B cell (primary cell): ENCODE results near the gene LRRC4. TPM values are rescaled to one million over a fixed set of nuclear protein-coding genes. Genes with fewer than 3 reads are reported as not detected.

Source experiments
- ATAC-seq: fragments of 200-7000 bp; cut with Tn5 transposase; one replicate; pipeline ENCODE4 v1.10.0; 2021; ENCODE audit warnings: low read depth, mild to moderate bottlenecking, moderate number of reproducible peaks, moderate library complexity
- CTCF ChIA-PET: fragments of 350-600 bp; sonication (Branson Sonifier 250); formaldehyde crosslinking; loops from one replicate; lab custom pipeline; 2021; ENCODE audit warnings: antibody characterized with exemption, inconsistent platforms; lab: Charles Lee
- POLR2A ChIA-PET: fragments of 350-600 bp; sonication (Branson Sonifier 250); formaldehyde crosslinking; loops from one replicate; lab custom pipeline; 2021; ENCODE audit warnings: antibody characterized with exemption; lab: Charles Lee
- DNase-seq: peaks from one replicate; pipeline ENCODE4 v3.0.0; 2013
- H2AFZ ChIP-seq: 2 replicates; pipeline ENCODE4 v1.6.1; 2012; ENCODE audit warnings: mild to moderate bottlenecking, low read depth, low read length; ENCODE audit not compliant: insufficient read depth, poor library complexity, severe bottlenecking
- H3K27ac ChIP-seq, 2 donors: 1 replicate in 1 of 2; 2 replicates in 1 of 2; pipeline ENCODE4 v1.5.1; 2012 to 2013; ENCODE audit warnings: low read length in 2 of 2, mild to moderate bottlenecking in 2 of 2, moderate library complexity in 1 of 2
- H3K27me3 ChIP-seq, 4 experiments: fragments of 200-600 bp in 1 of 4; sonication (generic) in 1 of 4; replicated peaks in 1 of 4; 1 replicate in 2 of 4; 2 replicates in 2 of 4; pipeline versions ENCODE4 v1.6.1 to v1.7.0; 2013 to 2016; ENCODE audit warnings: low read length in 3 of 4, mild to moderate bottlenecking in 2 of 4, mixed read lengths in 1 of 4, moderate library complexity in 1 of 4; ENCODE audit not compliant: insufficient read depth in 4 of 4, control insufficient read depth in 3 of 4; ENCODE audit errors: control extremely low read depth in 1 of 4
- H3K36me3 ChIP-seq, 2 experiments: replicated peaks in 1 of 2; 1 replicate in 1 of 2; 2 replicates in 1 of 2; pipeline versions ENCODE4 v1.6.1 to v1.7.1; 2013; ENCODE audit warnings: low read length in 1 of 2; ENCODE audit not compliant: insufficient read depth in 2 of 2, control insufficient read depth in 1 of 2; ENCODE audit errors: control extremely low read depth in 1 of 2, extremely low read depth in 1 of 2
- H3K4me1 ChIP-seq, 2 donors: fragments of 200-600 bp in 1 of 2; sonication (generic) in 1 of 2; 1 replicate in 1 of 2; 2 replicates in 1 of 2; pipeline versions ENCODE4 v1.5.1 to v1.6.1; 2013 to 2017; ENCODE audit warnings: low read length in 2 of 2; ENCODE audit not compliant: control insufficient read depth in 2 of 2, insufficient read depth in 2 of 2
- H3K4me2 ChIP-seq: replicated peaks from 2 replicates; pipeline ENCODE3; 2012; ENCODE audit warnings: mild to moderate bottlenecking, low read depth, low read length; ENCODE audit not compliant: poor library complexity, severe bottlenecking
- H3K4me3 ChIP-seq, 5 experiments: fragments of 200-600 bp in 1 of 5; sonication (generic) in 1 of 5; 1 replicate in 3 of 5; 2 replicates in 2 of 5; pipeline versions ENCODE4 v1.5.1 to v1.7.0; 2011 to 2016; ENCODE audit warnings: low read length in 4 of 5, mild to moderate bottlenecking in 4 of 5, low read depth in 2 of 5, control low read depth in 1 of 5, moderate library complexity in 1 of 5; ENCODE audit not compliant: insufficient read depth in 1 of 5; ENCODE audit errors: control extremely low read depth in 1 of 5, extremely low read depth in 1 of 5
- H3K79me2 ChIP-seq: fragments of 200-600 bp; sonication (generic); one replicate; pipeline ENCODE4 v1.6.0; 2016; ENCODE audit warnings: low read length; ENCODE audit not compliant: control insufficient read depth, insufficient read depth
- H3K9ac ChIP-seq: fragments of 200-600 bp; sonication (generic); 2 replicates; pipeline ENCODE4 v1.6.1; 2017; ENCODE audit warnings: mild to moderate bottlenecking, low read length, moderate library complexity
- H3K9me3 ChIP-seq, 3 donors: one replicate each; pipeline versions ENCODE4 v1.6.1 to v1.7.1; 2013; ENCODE audit warnings: low read length in 2 of 3; ENCODE audit not compliant: control insufficient read depth in 2 of 3, insufficient read depth in 1 of 3; ENCODE audit errors: control extremely low read depth in 1 of 3
- H4K20me1 ChIP-seq: 2 replicates; pipeline ENCODE4 v1.6.0; 2012; ENCODE audit warnings: mild to moderate bottlenecking, low read length; ENCODE audit not compliant: insufficient read depth, control insufficient read depth, poor library complexity, severe bottlenecking
- H3K27ac Mint-ChIP-seq: one replicate; pipeline ENCODE4 v1.8.0; 2021; ENCODE audit warnings: mixed read lengths
- H3K27me3 Mint-ChIP-seq: one replicate; pipeline ENCODE4 v1.8.0; 2021; ENCODE audit warnings: mixed read lengths
- H3K4me1 Mint-ChIP-seq: one replicate; pipeline ENCODE4 v1.8.0; 2021; ENCODE audit warnings: mixed read lengths
- H3K4me3 Mint-ChIP-seq: one replicate; pipeline ENCODE4 v1.8.0; 2021; ENCODE audit warnings: mixed read lengths
- H3K9me3 Mint-ChIP-seq: one replicate; pipeline ENCODE4 v1.8.0; 2022; ENCODE audit warnings: mixed read lengths; ENCODE audit not compliant: insufficient read depth
- EZH2 ChIP-seq: IDR thresholded peaks from 2 replicates; pipeline ENCODE4 v1.6.1; 2012; ENCODE audit warnings: borderline replicate concordance, low read depth, mild to moderate bottlenecking, moderate library complexity, low read length; ENCODE audit not compliant: insufficient read depth, poor library complexity, severe bottlenecking
- WGBS: methylation state at CpG from one replicate; pipeline ENCODE4 v1.1.5; 2013; ENCODE audit warnings: missing lambda C conversion rate; ENCODE audit not compliant: insufficient coverage; 5-methylcytosine and 5-hydroxymethylcytosine counted together
- intact Hi-C: fragments of 100-400 bp; cut with micrococcal nuclease; formaldehyde crosslinking; loops from one replicate; pipeline ENCODE4 v1.10.0; 2022
- polyA plus RNA-seq: library from polyadenylated mRNA; depleted of rRNA; stranded (reverse); fragments of >200 nt; gene quantifications from 2 replicates; pipeline ENCODE4 v1.2.3, GENCODE V29; 2012
- total RNA-seq, 2 donors: library from RNA; stranded (reverse); fragments of 120-200 nt in 1 of 2; gene quantifications; 1 replicate in 1 of 2; 2 replicates in 1 of 2; pipeline versions ENCODE4 v1.2.3 to v1.2.4, GENCODE V29; 2013 to 2022
- TF ChIP-seq, protein P1 (sequence below): fragments of 200-600 bp; IDR thresholded peaks from one replicate; pipeline ENCODE4 v1.8.0; 2022; ENCODE audit warnings: antibody characterized with exemption, mild to moderate bottlenecking

Gene LRRC4
- total and polyA plus RNA-seq, 2 donors (not counting 1 experiment from before 2014, with no cell fraction given), result 0.98 to 1.2 TPM

DNA sequence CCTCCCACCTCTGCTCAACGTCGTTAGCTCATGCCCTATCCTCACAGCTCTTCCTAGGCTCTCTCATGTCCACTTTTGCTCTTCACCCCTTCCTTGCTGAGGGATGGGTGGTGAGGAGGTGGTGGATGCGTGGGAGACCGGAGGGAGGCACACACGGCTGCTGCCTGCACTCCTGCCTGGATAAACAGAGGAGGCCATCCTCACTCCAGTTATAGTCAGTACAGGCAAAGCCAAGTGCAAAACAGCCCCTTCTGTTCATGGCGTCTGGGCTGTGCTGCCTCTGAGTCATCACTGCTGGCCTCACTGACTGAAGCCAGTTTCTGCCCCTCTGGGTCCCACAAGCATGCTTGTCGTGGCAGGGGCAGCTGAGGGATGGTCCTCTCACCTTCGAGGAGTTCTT lies 31.9 kb upstream of the LRRC4 start:
- H2AFZ ChIP-seq, result no peak overlapping the region
- TF ChIP-seq EZH2, result no peak
- TF ChIP-seq, protein P1, sequence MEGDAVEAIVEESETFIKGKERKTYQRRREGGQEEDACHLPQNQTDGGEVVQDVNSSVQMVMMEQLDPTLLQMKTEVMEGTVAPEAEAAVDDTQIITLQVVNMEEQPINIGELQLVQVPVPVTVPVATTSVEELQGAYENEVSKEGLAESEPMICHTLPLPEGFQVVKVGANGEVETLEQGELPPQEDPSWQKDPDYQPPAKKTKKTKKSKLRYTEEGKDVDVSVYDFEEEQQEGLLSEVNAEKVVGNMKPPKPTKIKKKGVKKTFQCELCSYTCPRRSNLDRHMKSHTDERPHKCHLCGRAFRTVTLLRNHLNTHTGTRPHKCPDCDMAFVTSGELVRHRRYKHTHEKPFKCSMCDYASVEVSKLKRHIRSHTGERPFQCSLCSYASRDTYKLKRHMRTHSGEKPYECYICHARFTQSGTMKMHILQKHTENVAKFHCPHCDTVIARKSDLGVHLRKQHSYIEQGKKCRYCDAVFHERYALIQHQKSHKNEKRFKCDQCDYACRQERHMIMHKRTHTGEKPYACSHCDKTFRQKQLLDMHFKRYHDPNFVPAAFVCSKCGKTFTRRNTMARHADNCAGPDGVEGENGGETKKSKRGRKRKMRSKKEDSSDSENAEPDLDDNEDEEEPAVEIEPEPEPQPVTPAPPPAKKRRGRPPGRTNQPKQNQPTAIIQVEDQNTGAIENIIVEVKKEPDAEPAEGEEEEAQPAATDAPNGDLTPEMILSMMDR, result no peak
- no peak overlapping the region for H3K4me2 ChIP-seq
- no peaks in the 10 kb centered on the region for H4K20me1 ChIP-seq
- Mint-ChIP-seq H3K4me3 (no peak overlapping the region), H3K27me3 (no peaks in the 10 kb centered on the region), H3K9me3 (no peaks in the 10 kb centered on the region), H3K4me1 (peaks cover 9% of the 10 kb centered on the region), H3K27ac (no peak overlapping the region)
- DNase-seq, result no peak
- intact Hi-C loops, result no loop called here
- H3K79me2 ChIP-seq, result peaks cover 8% of the 10 kb centered on the region
- H3K4me1 ChIP-seq, result peaks cover 5 to 6% of the 10 kb centered on the region in 2 donors
- H3K27me3 ChIP-seq, result no peaks in the 10 kb centered on the region
- H3K27ac ChIP-seq, result no peak overlapping the region
- H3K36me3 ChIP-seq, result peaks cover 0 to 13% of the 10 kb centered on the region in 2 experiments
- H3K9ac ChIP-seq, result no peak overlapping the region
- ChIA-PET CTCF (no interaction called here), POLR2A (no interaction called here)
- WGBS, result 96% methylated on average over 4 of the region's 8 CpGs
- H3K4me3 ChIP-seq, result no peak overlapping the region
- no peak for ATAC-seq
- no peaks in the 10 kb centered on the region for H3K9me3 ChIP-seq

DNA sequence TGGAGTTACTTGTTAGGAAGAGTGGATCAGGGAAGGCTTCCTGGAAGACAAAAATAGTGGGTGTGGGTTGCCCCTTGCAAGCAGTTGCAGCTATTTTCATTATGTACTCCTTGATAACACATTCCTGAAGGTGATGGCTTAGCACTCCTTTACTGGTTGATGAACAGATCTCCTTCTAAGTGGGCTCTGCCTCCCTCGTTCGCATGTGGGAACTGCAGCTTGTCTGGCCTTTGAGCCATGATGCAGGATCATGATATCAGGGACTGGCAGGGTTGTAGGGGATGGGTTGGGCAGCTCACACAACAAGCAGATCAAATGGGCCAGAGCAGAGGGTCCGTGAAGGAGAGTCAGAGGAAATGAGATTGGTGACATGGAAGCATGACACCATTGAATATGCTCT lies 28.8 kb upstream of the LRRC4 start:
- Mint-ChIP-seq H3K4me3 (no peak overlapping the region), H3K9me3 (no peaks in the 10 kb centered on the region), H3K27me3 (no peaks in the 10 kb centered on the region), H3K4me1 (peaks cover 13% of the 10 kb centered on the region), H3K27ac (no peak overlapping the region)
- Histone ChIP-seq H3K27ac (no peak overlapping the region), H4K20me1 (peaks cover 5% of the 10 kb centered on the region), H3K4me1 (peaks cover 5 to 6% of the 10 kb centered on the region in 2 donors), H3K36me3 (peaks cover 0 to 8% of the 10 kb centered on the region in 2 experiments), H3K4me2 (no peak overlapping the region), H3K9ac (no peak overlapping the region), H3K9me3 (no peaks in the 10 kb centered on the region), H3K79me2 (peaks cover 8% of the 10 kb centered on the region), H2AFZ (no peak overlapping the region), H3K27me3 (no peaks in the 10 kb centered on the region), H3K4me3 (no peak overlapping the region)
- ATAC-seq (no peak), DNase-seq (no peak)
- 92% methylated on average over 3 of the region's 3 CpGs for WGBS
- CTCF ChIA-PET, result interaction anchor here (1.5 to 1.6 kb wide), 2 partner anchors 75 to 150 kb away, joined by 3 read pairs; no protein-coding TSS in a partner anchor
- POLR2A ChIA-PET, result no interaction called here
- intact Hi-C loops, result no loop called here
- no peak for TF ChIP-seq EZH2
- TF ChIP-seq, protein P1, result no peak
